Islet precursor cell (in vitro differentiated cells): Measurements from ENCODE around the gene ANKLE2.

Experiments
- DNase-seq: peaks from one replicate; pipeline ENCODE4 v3.0.0-alpha.2; 2018

The ANKLE2 gene

DNA sequence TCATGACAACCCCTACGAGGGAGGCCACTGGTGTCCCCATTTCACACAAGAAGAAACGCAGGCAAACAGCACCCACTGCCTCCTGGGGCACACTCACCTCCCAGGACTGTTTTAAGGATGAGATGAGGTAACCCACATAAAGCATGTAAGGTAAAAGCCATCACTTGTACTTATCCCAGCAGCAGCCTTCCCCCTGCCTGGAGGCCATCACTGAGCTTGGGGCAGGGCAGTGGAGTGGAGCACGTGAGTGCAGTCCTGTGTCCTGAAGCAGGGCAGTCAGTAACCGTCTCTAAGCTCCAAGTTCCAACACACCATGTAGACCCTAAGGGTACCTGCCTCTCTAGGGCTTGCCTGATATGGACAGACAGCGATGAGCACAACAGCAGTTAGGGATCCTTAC, 76.2 kb downstream of the ANKLE2 start:
- DNase-seq: peak; percentile 56

DNA sequence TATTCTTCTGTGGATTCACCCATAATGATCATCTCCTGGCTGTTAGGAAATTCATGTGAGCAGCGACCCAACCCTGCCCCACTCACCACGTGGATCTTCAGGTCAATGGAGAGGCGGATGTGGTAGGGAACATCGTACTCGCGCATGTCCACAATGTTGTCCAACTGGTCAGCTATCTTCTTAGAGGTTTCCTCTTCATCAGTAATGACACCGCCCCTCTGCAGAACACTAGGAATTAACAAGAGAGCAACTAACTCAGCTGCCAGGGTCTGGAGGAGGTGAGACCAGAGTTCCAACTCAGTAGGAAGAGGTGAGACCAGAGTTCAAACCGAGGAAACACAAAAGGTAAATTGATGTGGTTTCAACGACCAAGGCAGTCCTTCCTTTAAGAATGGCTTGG, 84.1 kb downstream of the ANKLE2 start:
- no peak for DNase-seq

DNA sequence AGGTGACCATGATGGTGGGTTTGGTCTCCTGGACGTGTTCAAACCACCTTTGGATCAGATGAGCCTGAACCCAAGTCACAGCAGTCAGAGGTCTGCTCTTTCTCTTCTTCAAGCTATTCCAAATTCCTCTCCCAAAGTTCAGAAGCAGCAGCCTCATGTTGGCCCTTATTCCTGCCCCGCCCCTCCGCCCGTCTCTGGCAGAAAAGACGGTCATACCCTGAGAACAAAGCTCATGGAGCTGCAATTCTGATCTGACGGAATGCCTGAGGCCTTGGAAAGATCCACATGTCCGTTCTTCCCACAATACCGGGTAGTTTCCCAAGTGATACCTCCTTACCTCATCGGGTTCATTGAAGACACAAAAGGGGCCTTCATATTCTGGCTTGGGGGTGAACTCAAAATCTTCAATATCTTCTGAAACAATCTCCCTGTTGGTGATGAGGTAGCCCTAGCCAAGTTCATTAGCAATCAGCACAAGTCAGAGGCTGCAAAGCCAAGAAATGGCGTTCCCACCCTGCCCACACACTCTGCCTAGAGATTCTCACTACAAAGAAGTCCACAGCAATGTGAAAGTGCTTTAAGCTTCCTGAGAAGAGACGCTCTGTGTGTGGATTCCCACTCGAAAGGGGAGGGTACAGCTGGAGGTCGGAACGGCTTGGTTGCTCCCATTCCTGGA, 85.7 kb downstream of the ANKLE2 start:
- DNase-seq: no peak
